MCF 10A (cell line): Measurements from ENCODE around the gene SMYD3. TPM values are rescaled to one million over a fixed set of nuclear protein-coding genes. Genes with fewer than 3 reads are reported as not detected.

Experiments
- BruUV-seq: library from RNA; stranded (reverse); fragments of 400-500 nt; replicated peaks from 2 replicates; lab custom pipeline; 2021; lab: Mats Ljungman, UMichigan
- CTCF ChIA-PET: fragments of 300-600 bp; sonication (Branson Sonifier 250); formaldehyde crosslinking; extraction: SDS; loops from one replicate; lab custom pipeline; 2021; ENCODE audit warnings: antibody characterized with exemption, inconsistent platforms; lab: Yijun Ruan, JAX
- POLR2A ChIA-PET: fragments of 300-600, 350-650 bp; sonication (Branson Sonifier 250); formaldehyde crosslinking; extraction: SDS; loops from one replicate; lab custom pipeline; 2020; ENCODE audit warnings: antibody characterized with exemption, inconsistent platforms; lab: Yijun Ruan, JAX
- DNase-seq: peaks from one replicate; pipeline ENCODE4 v3.0.0-alpha.2; 2018; ENCODE audit not compliant: unreplicated experiment
- H3K27ac Mint-ChIP-seq: one replicate; pipeline ENCODE4 v1.8.0; 2022; ENCODE audit warnings: mild to moderate bottlenecking, low read depth, mixed read lengths; ENCODE audit not compliant: unreplicated experiment
- H3K27me3 Mint-ChIP-seq: one replicate; pipeline ENCODE4 v1.8.0; 2022; ENCODE audit warnings: mixed read lengths; ENCODE audit not compliant: insufficient read depth, unreplicated experiment
- H3K36me3 Mint-ChIP-seq: one replicate; pipeline ENCODE4 v1.8.0; 2022; ENCODE audit warnings: mild to moderate bottlenecking, moderate library complexity, mixed read lengths; ENCODE audit not compliant: insufficient read depth, unreplicated experiment
- H3K4me1 Mint-ChIP-seq: one replicate; pipeline ENCODE4 v1.8.0; 2022; ENCODE audit warnings: mixed read lengths; ENCODE audit not compliant: insufficient read depth, unreplicated experiment
- H3K4me3 Mint-ChIP-seq: one replicate; pipeline ENCODE4 v1.8.0; 2022; ENCODE audit warnings: mild to moderate bottlenecking, moderate library complexity, mixed read lengths; ENCODE audit not compliant: unreplicated experiment
- H3K9me3 Mint-ChIP-seq: one replicate; pipeline ENCODE4 v1.8.0; 2022; ENCODE audit warnings: mixed read lengths; ENCODE audit not compliant: unreplicated experiment
- CTCF ChIP-seq: fragments of 200-600 bp; IDR thresholded peaks from one replicate; pipeline ENCODE4 v1.8.0; 2022; ENCODE audit warnings: antibody characterized with exemption, mild to moderate bottlenecking; ENCODE audit not compliant: unreplicated experiment
- intact Hi-C: fragments of 100-400 bp; cut with micrococcal nuclease; formaldehyde crosslinking; loops from 2 replicates; pipeline ENCODE4 v1.14.1; 2022
- total RNA-seq: library from RNA; stranded (reverse); gene quantifications from 2 replicates; pipeline ENCODE4 v1.2.3, GENCODE V29; 2022

The SMYD3 gene
- total RNA-seq, 1 experiment from 2014 or later: 26.9 TPM

- no peak for TF ChIP-seq CTCF
- Mint-ChIP-seq H3K27ac (no peak overlapping the region), H3K9me3 (no peaks in the 10 kb centered on the region), H3K36me3 (no peaks in the 10 kb centered on the region), H3K4me3 (no peak overlapping the region), H3K4me1 (peaks cover 7% of the 10 kb centered on the region), H3K27me3 (no peaks in the 10 kb centered on the region)
- CTCF ChIA-PET: interaction anchor here (1.2 kb wide), 1 partner anchor 43 kb away, joined by 3 read pairs; no protein-coding TSS in a partner anchor
- POLR2A ChIA-PET: interaction anchor here (0.5 kb wide), 1 partner anchor 204 kb away, joined by 3 read pairs; no protein-coding TSS in a partner anchor
- no TSS peak for BruUV-seq
- intact Hi-C loops: no loop called here
- DNase-seq: no peak
These were observed 287.5 kb downstream of the SMYD3 start for GRCh38 chr1:246219508-246220030.

- no peaks in the 10 kb centered on the region for H3K9me3 Mint-ChIP-seq
- H3K4me3 Mint-ChIP-seq: no peak overlapping the region
- CTCF ChIA-PET: interaction anchor here (0.6 to 0.8 kb wide), 2 partner anchors 663 to 1065 kb away, joined by 3 read pairs; no protein-coding TSS in a partner anchor
- H3K4me1 Mint-ChIP-seq: peaks cover 12% of the 10 kb centered on the region
- DNase-seq: no peak
- BruUV-seq: no TSS peak
- POLR2A ChIA-PET: interaction anchor here (0.7 kb wide), 1 partner anchor 91 kb away, joined by 4 read pairs; no protein-coding TSS in a partner anchor
- TF ChIP-seq CTCF: no peak
- H3K36me3 Mint-ChIP-seq: no peaks in the 10 kb centered on the region
- intact Hi-C loops: no loop called here
- H3K27me3 Mint-ChIP-seq: no peaks in the 10 kb centered on the region
- H3K27ac Mint-ChIP-seq: no peak overlapping the region
These were observed 288.4 kb downstream of the SMYD3 start for GRCh38 chr1:246218686-246219085.

- Mint-ChIP-seq H3K27me3 (no peaks in the 10 kb centered on the region), H3K9me3 (no peaks in the 10 kb centered on the region), H3K27ac (no peak overlapping the region), H3K36me3 (no peaks in the 10 kb centered on the region), H3K4me1 (peaks cover 12% of the 10 kb centered on the region), H3K4me3 (no peak overlapping the region)
- ChIA-PET POLR2A (interaction anchor here (1.3 kb wide), 1 partner anchor 10 kb away, joined by 3 read pairs; no protein-coding TSS in a partner anchor), CTCF (no interaction called here)
- BruUV-seq: no TSS peak
- intact Hi-C loops: no loop called here
- DNase-seq: no peak
- TF ChIP-seq CTCF: no peak
These were observed 290.2 kb downstream of the SMYD3 start for GRCh38 chr1:246216906-246217305.

GRCh38 chr1:246215510-246215903, 291.6 kb downstream of the SMYD3 start:
- H3K4me3 Mint-ChIP-seq: no peak overlapping the region
- TF ChIP-seq CTCF: no peak
- DNase-seq: no peak
- intact Hi-C loops: no loop called here
- H3K27ac Mint-ChIP-seq: no peak overlapping the region
- no peaks in the 10 kb centered on the region for H3K27me3 Mint-ChIP-seq
- BruUV-seq: no TSS peak
- peaks cover 12% of the 10 kb centered on the region for H3K4me1 Mint-ChIP-seq
- ChIA-PET CTCF (interaction anchor here (1.1 kb wide), 1 partner anchor 11 kb away, joined by 3 read pairs; no protein-coding TSS in a partner anchor), POLR2A (interaction anchor here (0.6 to 1.5 kb wide), 5 partner anchors 11 to 1096 kb away, joined by 3 to 8 read pairs (median 5); no protein-coding TSS in a partner anchor)
- H3K9me3 Mint-ChIP-seq: no peaks in the 10 kb centered on the region
- no peaks in the 10 kb centered on the region for H3K36me3 Mint-ChIP-seq
